Measurements from ENCODE around the gene OGN.

DNA sequence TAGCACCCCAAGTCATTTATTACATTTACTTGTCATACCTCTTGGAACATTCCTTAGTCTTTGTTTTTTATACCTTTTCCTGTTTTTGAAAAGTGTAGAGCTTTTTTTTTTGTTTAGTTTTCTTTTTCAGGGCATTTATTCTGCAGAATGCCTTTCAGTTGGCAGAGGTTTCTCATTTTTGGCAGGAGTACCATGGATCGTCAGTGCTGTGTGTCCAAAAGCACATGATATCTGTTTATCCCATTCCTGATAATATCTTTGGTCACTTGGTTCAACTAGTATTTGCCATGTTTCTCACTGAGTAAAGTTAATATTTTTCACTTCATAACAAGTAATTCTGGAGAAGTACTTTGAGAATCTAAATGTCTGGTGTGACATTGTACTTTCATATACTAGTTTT is 10.7 kb downstream of the OGN start:
- TF ChIP-seq, protein P1, sequence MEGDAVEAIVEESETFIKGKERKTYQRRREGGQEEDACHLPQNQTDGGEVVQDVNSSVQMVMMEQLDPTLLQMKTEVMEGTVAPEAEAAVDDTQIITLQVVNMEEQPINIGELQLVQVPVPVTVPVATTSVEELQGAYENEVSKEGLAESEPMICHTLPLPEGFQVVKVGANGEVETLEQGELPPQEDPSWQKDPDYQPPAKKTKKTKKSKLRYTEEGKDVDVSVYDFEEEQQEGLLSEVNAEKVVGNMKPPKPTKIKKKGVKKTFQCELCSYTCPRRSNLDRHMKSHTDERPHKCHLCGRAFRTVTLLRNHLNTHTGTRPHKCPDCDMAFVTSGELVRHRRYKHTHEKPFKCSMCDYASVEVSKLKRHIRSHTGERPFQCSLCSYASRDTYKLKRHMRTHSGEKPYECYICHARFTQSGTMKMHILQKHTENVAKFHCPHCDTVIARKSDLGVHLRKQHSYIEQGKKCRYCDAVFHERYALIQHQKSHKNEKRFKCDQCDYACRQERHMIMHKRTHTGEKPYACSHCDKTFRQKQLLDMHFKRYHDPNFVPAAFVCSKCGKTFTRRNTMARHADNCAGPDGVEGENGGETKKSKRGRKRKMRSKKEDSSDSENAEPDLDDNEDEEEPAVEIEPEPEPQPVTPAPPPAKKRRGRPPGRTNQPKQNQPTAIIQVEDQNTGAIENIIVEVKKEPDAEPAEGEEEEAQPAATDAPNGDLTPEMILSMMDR (IDR thresholded peaks at IDR 0.05; ENCODE audit: insufficient read depth, low read length, poor library complexity, severe bottlenecking): no peak
- TF ChIP-seq EZH2phosphoT487 (conservative IDR thresholded peaks at IDR 0.05; ENCODE audit: low read length): no peak
